Spleen (tissue), 11 donors: Measurements from ENCODE around the gene FAAH. TPM values are rescaled to one million over a fixed set of nuclear protein-coding genes. Genes with fewer than 3 reads are reported as not detected.

Experiments
- DNase-seq: peaks from one replicate; pipeline ENCODE4 v3.0.0-alpha.2; 2020
- H3K27ac ChIP-seq, 8 donors: fragments of 200-600 bp; sonication (generic) in 7 of 8; 1 replicate in 4 of 8; 2 replicates in 4 of 8; pipeline versions ENCODE4 v1.5.0 to v1.8.0; 2016 to 2021; ENCODE audit warnings: inconsistent platforms in 4 of 8, mild to moderate bottlenecking in 4 of 8, moderate library complexity in 1 of 8
- H3K27me3 ChIP-seq, 7 donors: fragments of 200-600 bp; sonication (generic) in 6 of 7; replicated peaks in 1 of 7; 1 replicate in 4 of 7; 2 replicates in 3 of 7; pipeline versions ENCODE4 v1.5.0 to v1.8.0; 2016 to 2021; ENCODE audit warnings: inconsistent platforms in 3 of 7, mild to moderate bottlenecking in 1 of 7
- H3K36me3 ChIP-seq, 6 donors: fragments of 200-600 bp; sonication (generic) in 5 of 6; 1 replicate in 4 of 6; 2 replicates in 2 of 6; pipeline versions ENCODE4 v1.5.0 to v1.8.0; 2016 to 2021; ENCODE audit warnings: inconsistent platforms in 2 of 6
- H3K4me1 ChIP-seq, 6 donors: fragments of 200-600 bp; sonication (generic) in 5 of 6; 1 replicate in 3 of 6; 2 replicates in 3 of 6; pipeline versions ENCODE4 v1.5.0 to v1.8.0; 2016 to 2021; ENCODE audit warnings: inconsistent platforms in 3 of 6
- H3K4me3 ChIP-seq, 8 donors: fragments of 200-600 bp; sonication (generic) in 7 of 8; 1 replicate in 4 of 8; 2 replicates in 4 of 8; pipeline versions ENCODE4 v1.5.0 to v1.8.0; 2016 to 2021; ENCODE audit warnings: inconsistent platforms in 4 of 8, mild to moderate bottlenecking in 4 of 8, moderate library complexity in 2 of 8
- H3K9me3 ChIP-seq, 8 donors: fragments of 200-600 bp; sonication (generic) in 7 of 8; 1 replicate in 4 of 8; 2 replicates in 4 of 8; pipeline versions ENCODE4 v1.5.0 to v1.8.0; 2016 to 2021; ENCODE audit warnings: inconsistent platforms in 4 of 8
- POLR2A ChIP-seq, 3 donors: fragments of 450-650 bp; IDR thresholded peaks; one replicate each; pipeline ENCODE4 v1.5.1; 2017; ENCODE audit warnings: antibody characterized with exemption in 3 of 3, mild to moderate bottlenecking in 1 of 3
- POLR2AphosphoS5 ChIP-seq, 3 donors: sonication (generic); formaldehyde crosslinking; IDR thresholded peaks; one replicate each; pipeline ENCODE4 v1.5.1; 2017; ENCODE audit warnings: antibody characterized with exemption in 3 of 3
- WGBS, 5 donors: extraction: QIAGEN DNeasy Blood & Tissue Kit in 3 of 5; methylation state at CpG; one replicate each; pipeline versions ENCODE4 v1.1.5 to v1.1.7; 2013 to 2018; 5-methylcytosine and 5-hydroxymethylcytosine counted together
- intact Hi-C: fragments of 100-400 bp; cut with DNase I; formaldehyde crosslinking; loops from one replicate; pipeline ENCODE4 v1.15.0; 2023; ENCODE audit warnings: low total_unique reads
- polyA plus RNA-seq, 3 donors: library from polyadenylated mRNA; stranded (reverse); fragments of 200-250 nt; gene quantifications; one replicate each; pipeline ENCODE4 v1.2.1, GENCODE V29; 2013
- total RNA-seq, 7 donors: library from RNA; depleted of rRNA in 3 of 7; stranded (reverse); fragments of >200 nt in 3 of 7; fragmentation: NEBNext Ultra II Directional in 4 of 7; extraction: Animal tissue kit (Norgen Biotek cat#: 25700) in 4 of 7; gene quantifications; one replicate each; pipeline versions ENCODE4 v1.1.0 to v1.2.1, GENCODE V29; 2016 to 2021
- TF ChIP-seq, protein P1 (sequence below), 11 experiments: fragments of 200-600 bp in 7 of 11; fragments of 450-650 bp in 4 of 11; sonication (generic) in 4 of 11; IDR thresholded peaks in 8 of 11; conservative IDR thresholded peaks in 3 of 11; 1 replicate in 7 of 11; 2 replicates in 4 of 11; pipeline versions ENCODE4 v1.4.0 to v1.8.0; 2016 to 2021; ENCODE audit warnings: antibody characterized with exemption in 11 of 11, inconsistent platforms in 4 of 11, mild to moderate bottlenecking in 1 of 11
- donor health status: healthy with polysubstance abuse.
- donor health status: DM: no; HTN: no; CAD: no; lungs with moderate emphysema.
- donor health status: DM: no; HTN: no; CAD: no.
- donor health status: Bipolar disorder and iron deficiency.
- donor health status: healthy.
- donor health status: DM: no; HTN: no; CAD: no.
- donor health status: DM: yes; HTN: yes; CAD: no.

FAAH gene
- total and polyA plus RNA-seq, 10 donors: 5.2 to 15.3 (median 7.8) TPM

DNA sequence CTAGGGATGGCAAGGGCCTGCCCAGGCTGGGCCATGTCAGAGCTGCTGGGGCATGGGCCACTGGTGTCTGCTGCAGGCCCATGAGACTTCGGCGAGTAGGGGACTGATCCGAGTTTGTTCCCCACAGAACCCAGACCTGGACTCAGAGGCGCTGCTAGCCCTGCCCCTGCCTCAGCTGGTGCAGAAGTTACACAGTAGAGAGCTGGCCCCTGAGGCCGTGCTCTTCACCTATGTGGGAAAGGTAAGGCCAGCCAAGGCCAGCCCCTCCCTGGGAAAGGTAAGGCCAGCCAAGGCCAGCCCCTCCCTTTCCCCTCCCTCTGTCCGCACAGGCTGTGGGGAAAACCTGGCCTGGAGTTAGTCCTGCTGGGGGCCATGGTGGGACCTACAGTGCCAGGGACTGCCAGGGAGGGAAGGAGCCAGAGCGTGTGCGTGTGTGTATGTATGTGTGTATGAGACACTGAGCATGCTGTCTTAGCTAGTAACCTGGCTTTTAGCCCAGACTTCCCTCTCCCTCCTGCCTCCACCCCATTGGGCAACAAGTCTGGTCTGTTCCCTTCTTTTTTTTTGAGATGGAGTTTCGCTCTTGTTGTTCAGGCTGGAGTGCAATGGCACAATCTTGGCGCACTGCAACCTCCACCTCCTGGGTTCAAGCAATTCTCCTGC, 8.0 kb downstream of the FAAH start:
- no peak overlapping the region for H3K4me3 ChIP-seq
- WGBS, 5 donors: 46 to 63% (median 53%) methylated on average over 6 to 10 of the region's 10 CpGs

DNA sequence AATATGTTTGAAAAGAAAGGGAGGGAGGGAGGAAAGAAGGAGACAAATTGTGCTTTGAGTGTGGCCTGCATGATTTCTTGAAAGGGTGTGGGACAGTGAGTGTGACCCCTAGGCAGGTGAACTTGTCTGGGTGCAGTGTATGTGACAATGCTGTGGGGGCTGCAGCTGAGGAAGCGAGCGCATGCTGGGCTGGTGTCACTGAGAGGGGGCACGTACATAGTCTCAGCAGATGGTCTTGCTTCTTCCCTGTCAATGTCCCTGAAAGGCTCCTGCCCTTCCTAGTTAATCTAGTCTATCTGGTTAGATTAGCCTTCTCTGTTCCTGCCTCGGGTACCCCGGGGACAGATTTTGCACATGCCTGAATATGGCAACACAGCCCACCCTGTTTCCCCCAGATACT, 9.8 kb downstream of the FAAH start:
- peaks cover 0 to 7% (median 0%) of the 10 kb centered on the region in 6 donors for H3K36me3 ChIP-seq
- TF ChIP-seq POLR2AphosphoS5 (IDR thresholded peaks at IDR 0.05): no peak
- TF ChIP-seq POLR2A (IDR thresholded peaks at IDR 0.05): no peak
- TF ChIP-seq, protein P1, sequence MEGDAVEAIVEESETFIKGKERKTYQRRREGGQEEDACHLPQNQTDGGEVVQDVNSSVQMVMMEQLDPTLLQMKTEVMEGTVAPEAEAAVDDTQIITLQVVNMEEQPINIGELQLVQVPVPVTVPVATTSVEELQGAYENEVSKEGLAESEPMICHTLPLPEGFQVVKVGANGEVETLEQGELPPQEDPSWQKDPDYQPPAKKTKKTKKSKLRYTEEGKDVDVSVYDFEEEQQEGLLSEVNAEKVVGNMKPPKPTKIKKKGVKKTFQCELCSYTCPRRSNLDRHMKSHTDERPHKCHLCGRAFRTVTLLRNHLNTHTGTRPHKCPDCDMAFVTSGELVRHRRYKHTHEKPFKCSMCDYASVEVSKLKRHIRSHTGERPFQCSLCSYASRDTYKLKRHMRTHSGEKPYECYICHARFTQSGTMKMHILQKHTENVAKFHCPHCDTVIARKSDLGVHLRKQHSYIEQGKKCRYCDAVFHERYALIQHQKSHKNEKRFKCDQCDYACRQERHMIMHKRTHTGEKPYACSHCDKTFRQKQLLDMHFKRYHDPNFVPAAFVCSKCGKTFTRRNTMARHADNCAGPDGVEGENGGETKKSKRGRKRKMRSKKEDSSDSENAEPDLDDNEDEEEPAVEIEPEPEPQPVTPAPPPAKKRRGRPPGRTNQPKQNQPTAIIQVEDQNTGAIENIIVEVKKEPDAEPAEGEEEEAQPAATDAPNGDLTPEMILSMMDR (IDR thresholded peaks at IDR 0.05 in 8 of 11, conservative IDR thresholded peaks at IDR 0.05 in 3 of 11): no peak
- no peak overlapping the region for H3K4me3 ChIP-seq
- peaks cover 0 to 30% (median 16%) of the 10 kb centered on the region in 6 donors for H3K4me1 ChIP-seq
- DNase-seq: no peak
- H3K27me3 ChIP-seq: no peaks in the 10 kb centered on the region
- intact Hi-C loops: no loop called here
- no peaks in the 10 kb centered on the region for H3K9me3 ChIP-seq
- WGBS, 5 donors: 83 to 95% (median 94%) methylated on average over 5 of the region's 5 CpGs
- no peak overlapping the region for H3K27ac ChIP-seq

More for the DNA sequence above, 8.0 kb downstream of the FAAH start:
- Histone ChIP-seq H3K36me3 (no peaks in the 10 kb centered on the region), H3K9me3 (no peaks in the 10 kb centered on the region), H3K27ac (no peak overlapping the region), H3K27me3 (no peaks in the 10 kb centered on the region), H3K4me1 (peaks cover 0 to 30% (median 15%) of the 10 kb centered on the region in 6 donors)
- intact Hi-C loops: no loop called here
- DNase-seq: no peak
- TF ChIP-seq POLR2AphosphoS5 (IDR thresholded peaks at IDR 0.05) (peak in 1 of 3 donors; percentile 9), POLR2A (IDR thresholded peaks at IDR 0.05) (no peak)

DNA sequence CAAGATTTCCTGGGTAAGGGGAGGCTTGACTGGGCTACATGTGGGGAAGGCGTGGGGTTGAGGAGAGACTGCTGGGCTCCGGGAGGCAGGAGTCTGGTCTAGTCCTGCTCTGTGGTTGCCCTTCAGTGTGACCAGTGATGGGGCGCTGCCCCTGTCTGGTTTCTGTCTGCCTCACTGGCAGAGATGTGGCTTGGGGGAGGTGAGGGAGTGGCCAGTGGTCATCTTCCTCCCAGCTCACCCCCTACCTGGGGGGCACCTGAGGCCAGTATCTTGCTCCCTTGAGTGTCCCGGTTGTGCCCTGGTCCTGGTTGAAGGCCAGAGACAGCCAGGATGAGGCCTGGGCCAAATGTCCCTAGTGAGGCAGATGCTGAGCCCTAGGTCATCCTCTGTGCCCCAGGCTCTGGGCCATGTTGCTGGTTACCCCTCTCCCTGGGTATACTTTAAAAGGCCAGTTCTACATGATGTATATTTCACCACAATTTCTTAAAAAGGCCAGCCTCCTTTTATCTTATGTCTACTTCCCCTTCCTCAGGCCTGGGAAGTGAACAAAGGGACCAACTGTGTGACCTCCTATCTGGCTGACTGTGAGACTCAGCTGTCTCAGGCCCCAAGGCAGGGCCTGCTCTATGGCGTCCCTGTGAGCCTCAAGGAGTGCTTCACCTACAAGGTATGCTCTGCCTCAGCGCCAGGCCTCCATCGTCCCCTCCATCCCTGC, 10.5 kb downstream of the FAAH start:
- WGBS, 5 donors: 87 to 95% (median 91%) methylated on average over 5 to 7 of the region's 7 CpGs
- Histone ChIP-seq H3K4me1 (peaks cover 0 to 30% (median 16%) of the 10 kb centered on the region in 6 donors), H3K27me3 (no peaks in the 10 kb centered on the region), H3K4me3 (no peak overlapping the region), H3K9me3 (no peaks in the 10 kb centered on the region), H3K36me3 (peaks cover 0 to 10% (median 0%) of the 10 kb centered on the region in 6 donors), H3K27ac (no peak overlapping the region)
- intact Hi-C loops: no loop called here
- TF ChIP-seq, protein P1 (IDR thresholded peaks at IDR 0.05 in 8 of 11, conservative IDR thresholded peaks at IDR 0.05 in 3 of 11): no peak
- TF ChIP-seq POLR2A (IDR thresholded peaks at IDR 0.05) (no peak), POLR2AphosphoS5 (IDR thresholded peaks at IDR 0.05) (no peak)
- DNase-seq: no peak

DNA sequence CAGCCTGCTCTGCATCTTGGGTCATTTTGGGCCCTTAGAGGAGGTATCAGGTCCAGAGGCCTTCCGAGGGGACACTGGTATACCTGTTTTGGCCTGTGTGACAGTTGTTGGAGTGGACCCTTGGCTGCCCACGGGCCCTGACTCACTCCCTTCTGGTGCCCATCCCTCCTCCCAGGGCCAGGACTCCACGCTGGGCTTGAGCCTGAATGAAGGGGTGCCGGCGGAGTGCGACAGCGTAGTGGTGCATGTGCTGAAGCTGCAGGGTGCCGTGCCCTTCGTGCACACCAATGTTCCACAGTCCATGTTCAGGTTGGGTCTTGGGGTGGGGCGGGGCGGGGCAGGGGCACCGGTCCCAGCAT, 11.1 kb downstream of the FAAH start:
- Histone ChIP-seq H3K4me1 (peaks cover 0 to 30% (median 16%) of the 10 kb centered on the region in 6 donors), H3K4me3 (no peak overlapping the region), H3K27ac (no peak overlapping the region), H3K36me3 (peaks cover 0 to 14% (median 0%) of the 10 kb centered on the region in 6 donors), H3K27me3 (no peaks in the 10 kb centered on the region), H3K9me3 (no peaks in the 10 kb centered on the region)
- TF ChIP-seq POLR2AphosphoS5 (IDR thresholded peaks at IDR 0.05) (no peak), POLR2A (IDR thresholded peaks at IDR 0.05) (no peak)
- TF ChIP-seq, protein P1 (IDR thresholded peaks at IDR 0.05 in 8 of 11, conservative IDR thresholded peaks at IDR 0.05 in 3 of 11): no peak
- intact Hi-C loops: no loop called here
- WGBS, 5 donors: 91 to 100% (median 95%) methylated on average over 9 to 12 of the region's 12 CpGs
- no peak for DNase-seq
